SK-N-SH treated with all-trans-retinoic acid at 6 μM for 48 hours (cell line): ENCODE results near the gene NFAT5.

Experiments
- ATAC-seq: fragments of 200-7000 bp; cut with Tn5 transposase; 3 replicates; pipeline ENCODE4 v1.9.1; 2020; ENCODE audit warnings: mild to moderate bottlenecking, moderate library complexity
- ARNTL ChIP-seq: fragments of 450-650 bp; formaldehyde crosslinking; IDR thresholded peaks from 2 replicates; pipeline ENCODE4 v1.5.0; 2020; ENCODE audit warnings: low read depth, mild to moderate bottlenecking, moderate library complexity, borderline replicate concordance
- CSRNP3 ChIP-seq: fragments of 250-450 bp; sonication (Bioruptor Pico); IDR thresholded peaks from 2 replicates; pipeline ENCODE4 v1.5.1; 2021; ENCODE audit warnings: mild to moderate bottlenecking, moderate library complexity
- ESRRG ChIP-seq: fragments of 250-450 bp; sonication (Bioruptor Pico); IDR thresholded peaks from 2 replicates; pipeline ENCODE4 v1.6.1; 2021; ENCODE audit warnings: mild to moderate bottlenecking
- GLIS3 ChIP-seq: fragments of 250-450 bp; sonication (Bioruptor Pico); IDR thresholded peaks from 2 replicates; pipeline ENCODE4 v1.5.0; 2020; ENCODE audit warnings: mild to moderate bottlenecking, moderate library complexity
- ISL1 ChIP-seq: fragments of 250-450 bp; sonication (Bioruptor Pico); IDR thresholded peaks from 2 replicates; pipeline ENCODE4 v2.1.2; 2022; ENCODE audit warnings: mild to moderate bottlenecking, moderate library complexity
- OSR1 ChIP-seq: fragments of 250-450 bp; sonication (Bioruptor Pico); IDR thresholded peaks from 2 replicates; pipeline ENCODE4 v1.8.0; 2022; ENCODE audit warnings: moderate library complexity, mild to moderate bottlenecking, inconsistent platforms
- PPARA ChIP-seq: fragments of 250-450 bp; sonication (Bioruptor Pico); IDR thresholded peaks from 2 replicates; pipeline ENCODE4 v1.5.0; 2020; ENCODE audit warnings: mild to moderate bottlenecking, borderline replicate concordance
- RARB ChIP-seq: fragments of 250-450 bp; sonication (Bioruptor Pico); IDR thresholded peaks from 2 replicates; pipeline ENCODE4 v1.8.0; 2021; ENCODE audit warnings: mild to moderate bottlenecking, moderate library complexity
- SNAI2 ChIP-seq: fragments of 250-450 bp; sonication (Bioruptor Pico); IDR thresholded peaks from 2 replicates; pipeline ENCODE4 v1.5.0; 2020; ENCODE audit warnings: mild to moderate bottlenecking, moderate library complexity
- TCF4 ChIP-seq: fragments of 250-450 bp; sonication (Bioruptor Pico); IDR thresholded peaks from 2 replicates; pipeline ENCODE4 v1.8.0; 2021; ENCODE audit warnings: mild to moderate bottlenecking, moderate library complexity, borderline replicate concordance
- TOX ChIP-seq: fragments of 250-450 bp; sonication (Bioruptor Pico); IDR thresholded peaks from 2 replicates; pipeline ENCODE4 v1.8.0; 2021; ENCODE audit warnings: mild to moderate bottlenecking, moderate library complexity, borderline replicate concordance
- TSHZ2 ChIP-seq: fragments of 250-450 bp; sonication (Bioruptor Pico); IDR thresholded peaks from 2 replicates; pipeline ENCODE4 v1.5.0; 2020; ENCODE audit warnings: mild to moderate bottlenecking, moderate library complexity
- ZC3H10 ChIP-seq: fragments of 250-450 bp; sonication (Bioruptor Pico); IDR thresholded peaks from 2 replicates; pipeline ENCODE4 v1.5.1; 2021; ENCODE audit warnings: mild to moderate bottlenecking, moderate library complexity
- ZFP3 ChIP-seq: fragments of 250-450 bp; sonication (Bioruptor Pico); IDR thresholded peaks from 2 replicates; pipeline ENCODE4 v1.5.0; 2020; ENCODE audit warnings: mild to moderate bottlenecking, moderate library complexity
- ZFP30 ChIP-seq: fragments of 450-650 bp; formaldehyde crosslinking; IDR thresholded peaks from 2 replicates; pipeline ENCODE4 v1.5.0; 2022; ENCODE audit warnings: mild to moderate bottlenecking, moderate library complexity
- ZNF565 ChIP-seq: fragments of 450-650 bp; formaldehyde crosslinking; conservative IDR thresholded peaks from 2 replicates; pipeline ENCODE4 v1.5.0; 2020; ENCODE audit warnings: low read depth, mild to moderate bottlenecking, moderate library complexity
- ZNF70 ChIP-seq: fragments of 450-650 bp; formaldehyde crosslinking; IDR thresholded peaks from 2 replicates; pipeline ENCODE4 v1.5.0; 2020; ENCODE audit warnings: mild to moderate bottlenecking, moderate library complexity
- ZNF8 ChIP-seq: fragments of 450-650 bp; formaldehyde crosslinking; IDR thresholded peaks from 2 replicates; pipeline ENCODE4 v1.5.0; 2020; ENCODE audit warnings: mild to moderate bottlenecking, moderate library complexity
- TF ChIP-seq, protein P1 (sequence below): fragments of 250-450 bp; sonication (Bioruptor Pico); IDR thresholded peaks from 2 replicates; pipeline ENCODE4 v1.8.0; 2020; ENCODE audit warnings: mild to moderate bottlenecking, moderate library complexity, borderline replicate concordance
- TF ChIP-seq, protein P2 (sequence below): fragments of 250-450 bp; sonication (Bioruptor Pico); IDR thresholded peaks from 2 replicates; pipeline ENCODE4 v1.5.1; 2020; ENCODE audit warnings: low read depth, mild to moderate bottlenecking, moderate library complexity
- TF ChIP-seq, protein P3 (sequence below): fragments of 250-450 bp; sonication (Bioruptor Pico); IDR thresholded peaks from 2 replicates; pipeline ENCODE4 v1.8.0; 2021; ENCODE audit warnings: low read depth, mild to moderate bottlenecking, moderate library complexity, borderline replicate concordance

Gene NFAT5

GRCh38 chr16:69618307-69618706 lies 52.5 kb downstream of the NFAT5 start:
- TF ChIP-seq ISL1: peak; percentile 73
- TF ChIP-seq ZFP3: no peak
- no peak for TF ChIP-seq PPARA (CRISPR knock-in tag)
- no peak for TF ChIP-seq ZNF565 (CRISPR knock-in tag)
- TF ChIP-seq, protein P1, sequence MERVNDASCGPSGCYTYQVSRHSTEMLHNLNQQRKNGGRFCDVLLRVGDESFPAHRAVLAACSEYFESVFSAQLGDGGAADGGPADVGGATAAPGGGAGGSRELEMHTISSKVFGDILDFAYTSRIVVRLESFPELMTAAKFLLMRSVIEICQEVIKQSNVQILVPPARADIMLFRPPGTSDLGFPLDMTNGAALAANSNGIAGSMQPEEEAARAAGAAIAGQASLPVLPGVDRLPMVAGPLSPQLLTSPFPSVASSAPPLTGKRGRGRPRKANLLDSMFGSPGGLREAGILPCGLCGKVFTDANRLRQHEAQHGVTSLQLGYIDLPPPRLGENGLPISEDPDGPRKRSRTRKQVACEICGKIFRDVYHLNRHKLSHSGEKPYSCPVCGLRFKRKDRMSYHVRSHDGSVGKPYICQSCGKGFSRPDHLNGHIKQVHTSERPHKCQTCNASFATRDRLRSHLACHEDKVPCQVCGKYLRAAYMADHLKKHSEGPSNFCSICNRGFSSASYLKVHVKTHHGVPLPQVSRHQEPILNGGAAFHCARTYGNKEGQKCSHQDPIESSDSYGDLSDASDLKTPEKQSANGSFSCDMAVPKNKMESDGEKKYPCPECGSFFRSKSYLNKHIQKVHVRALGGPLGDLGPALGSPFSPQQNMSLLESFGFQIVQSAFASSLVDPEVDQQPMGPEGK (CRISPR knock-in tag): no peak
- no peak for TF ChIP-seq ZC3H10 (CRISPR knock-in tag)
- TF ChIP-seq RARB (CRISPR knock-in tag): no peak
- TF ChIP-seq TCF4 (CRISPR knock-in tag): no peak
- ATAC-seq: peak; percentile 81

DNA sequence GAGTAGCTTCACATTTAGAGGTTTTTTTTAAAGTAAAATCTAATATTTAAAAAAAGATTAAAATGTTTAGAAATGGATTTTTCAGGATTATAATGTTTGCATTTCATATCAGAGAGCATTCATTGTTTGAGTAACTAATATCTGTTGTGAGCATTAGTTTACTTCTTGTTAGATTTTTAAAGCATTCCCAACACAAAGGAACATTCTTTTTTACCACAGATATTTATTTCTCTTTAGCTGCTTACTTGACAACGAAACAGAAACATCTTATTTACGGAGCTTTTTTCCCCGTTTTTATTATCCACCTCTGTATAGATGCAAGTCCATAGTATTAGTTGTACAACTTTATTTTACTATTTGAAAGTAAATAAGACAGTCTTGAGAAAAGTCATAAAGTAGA lies 53.0 kb downstream of the NFAT5 start:
- peak; percentile 11; the same call in 1 of the 3 replicates for ATAC-seq
- TF ChIP-seq TSHZ2 (CRISPR knock-in tag) (no peak), ISL1 (no peak), ZNF565 (CRISPR knock-in tag) (no peak), PPARA (CRISPR knock-in tag) (no peak), ZC3H10 (CRISPR knock-in tag) (no peak), ZFP30 (no peak), ZNF70 (CRISPR knock-in tag) (no peak), ESRRG (CRISPR knock-in tag) (no peak), OSR1 (CRISPR knock-in tag) (no peak), ARNTL (CRISPR knock-in tag) (no peak)
- TF ChIP-seq, protein P1 (CRISPR knock-in tag): no peak
- TF ChIP-seq, protein P2, sequence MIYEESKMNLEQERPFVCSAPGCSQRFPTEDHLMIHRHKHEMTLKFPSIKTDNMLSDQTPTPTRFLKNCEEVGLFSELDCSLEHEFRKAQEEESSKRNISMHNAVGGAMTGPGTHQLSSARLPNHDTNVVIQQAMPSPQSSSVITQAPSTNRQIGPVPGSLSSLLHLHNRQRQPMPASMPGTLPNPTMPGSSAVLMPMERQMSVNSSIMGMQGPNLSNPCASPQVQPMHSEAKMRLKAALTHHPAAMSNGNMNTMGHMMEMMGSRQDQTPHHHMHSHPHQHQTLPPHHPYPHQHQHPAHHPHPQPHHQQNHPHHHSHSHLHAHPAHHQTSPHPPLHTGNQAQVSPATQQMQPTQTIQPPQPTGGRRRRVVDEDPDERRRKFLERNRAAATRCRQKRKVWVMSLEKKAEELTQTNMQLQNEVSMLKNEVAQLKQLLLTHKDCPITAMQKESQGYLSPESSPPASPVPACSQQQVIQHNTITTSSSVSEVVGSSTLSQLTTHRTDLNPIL (CRISPR knock-in tag): no peak
- TF ChIP-seq, protein P3, sequence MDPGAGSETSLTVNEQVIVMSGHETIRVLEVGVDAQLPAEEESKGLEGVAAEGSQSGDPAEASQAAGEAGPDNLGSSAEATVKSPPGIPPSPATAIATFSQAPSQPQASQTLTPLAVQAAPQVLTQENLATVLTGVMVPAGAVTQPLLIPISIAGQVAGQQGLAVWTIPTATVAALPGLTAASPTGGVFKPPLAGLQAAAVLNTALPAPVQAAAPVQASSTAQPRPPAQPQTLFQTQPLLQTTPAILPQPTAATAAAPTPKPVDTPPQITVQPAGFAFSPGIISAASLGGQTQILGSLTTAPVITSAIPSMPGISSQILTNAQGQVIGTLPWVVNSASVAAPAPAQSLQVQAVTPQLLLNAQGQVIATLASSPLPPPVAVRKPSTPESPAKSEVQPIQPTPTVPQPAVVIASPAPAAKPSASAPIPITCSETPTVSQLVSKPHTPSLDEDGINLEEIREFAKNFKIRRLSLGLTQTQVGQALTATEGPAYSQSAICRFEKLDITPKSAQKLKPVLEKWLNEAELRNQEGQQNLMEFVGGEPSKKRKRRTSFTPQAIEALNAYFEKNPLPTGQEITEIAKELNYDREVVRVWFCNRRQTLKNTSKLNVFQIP (CRISPR knock-in tag): no peak

DNA sequence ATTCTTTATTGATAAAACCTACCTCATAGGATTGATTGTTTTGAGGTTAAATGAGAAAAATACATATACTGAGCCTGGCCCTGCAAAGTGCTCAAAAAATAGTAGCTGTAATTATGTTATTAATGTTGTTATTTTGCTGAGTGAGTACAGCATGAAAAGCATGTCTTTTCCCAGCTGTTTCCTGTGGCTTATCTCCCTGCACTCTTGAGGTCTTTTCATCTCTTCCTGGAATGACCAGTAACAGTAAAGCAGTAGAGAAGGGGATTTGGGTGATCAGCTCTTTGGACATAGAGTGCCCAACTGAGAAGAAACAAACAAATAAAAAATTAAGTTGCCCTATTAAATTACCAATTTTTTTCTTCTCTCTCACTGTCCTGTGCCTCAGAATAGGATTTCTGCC lies 53.7 kb downstream of the NFAT5 start:
- no peak for ATAC-seq
- TF ChIP-seq SNAI2 (CRISPR knock-in tag) (no peak), ZFP30 (no peak), ZNF8 (no peak), GLIS3 (CRISPR knock-in tag) (no peak), TOX (CRISPR knock-in tag) (no peak), ZC3H10 (CRISPR knock-in tag) (no peak), CSRNP3 (CRISPR knock-in tag) (no peak)
- TF ChIP-seq, protein P1 (CRISPR knock-in tag): no peak
- TF ChIP-seq, protein P3 (CRISPR knock-in tag): no peak
